ENCODE measurements around the gene PXDN. TPM values are rescaled to one million over a fixed set of nuclear protein-coding genes. Genes with fewer than 3 reads are reported as not detected.
"Not testable (repeated sequence)": the region's sequence is repeated elsewhere in the genome, so short reads cannot be mapped to it uniquely, and the experiment has no call there.

Gene PXDN
- total RNA-seq, 4 donors from 2014 or later, result 7.0 to 9.5 (median 9.4) TPM

GRCh38 chr2:1705557-1706076, 38.7 kb downstream of the PXDN start:
- TF ChIP-seq CTCF (IDR thresholded peaks at IDR 0.05) (no peak), EP300 (IDR thresholded peaks at IDR 0.05) (no peak), POLR2AphosphoS5 (IDR thresholded peaks at IDR 0.05) (no peak), POLR2A (IDR thresholded peaks at IDR 0.05) (no peak)
- Histone ChIP-seq H3K9me3 (no peaks in the 10 kb centered on the region), H3K36me3 (no peaks in the 10 kb centered on the region), H3K27ac (no peak overlapping the region), H3K27me3 (no peaks in the 10 kb centered on the region), H3K4me3 (no peak overlapping the region), H3K4me1 (peaks cover 29% of the 10 kb centered on the region)
- DNase-seq (ENCODE audit: low spot score in 2 of 2), result no peak
- 100% methylated on average over 4 of the region's 21 CpGs for WGBS

GRCh38 chr2:1704631-1705556, 39.4 kb downstream of the PXDN start:
- WGBS, result 58% methylated on average over 12 of the region's 18 CpGs
- Histone ChIP-seq H3K4me3 (no peak overlapping the region), H3K27ac (no peak overlapping the region), H3K4me1 (peaks cover 29% of the 10 kb centered on the region), H3K9me3 (no peaks in the 10 kb centered on the region), H3K36me3 (no peaks in the 10 kb centered on the region), H3K27me3 (no peaks in the 10 kb centered on the region)
- no peak for TF ChIP-seq EP300 (IDR thresholded peaks at IDR 0.05)
- no peak for TF ChIP-seq CTCF (IDR thresholded peaks at IDR 0.05)
- TF ChIP-seq POLR2AphosphoS5 (IDR thresholded peaks at IDR 0.05), result no peak
- TF ChIP-seq POLR2A (IDR thresholded peaks at IDR 0.05), result no peak
- DNase-seq (ENCODE audit: low spot score in 2 of 2), result no peak

- Histone ChIP-seq H3K27ac (no peak overlapping the region), H3K36me3 (no peaks in the 10 kb centered on the region), H3K9me3 (no peaks in the 10 kb centered on the region), H3K27me3 (no peaks in the 10 kb centered on the region), H3K4me3 (no peak overlapping the region), H3K4me1 (peaks cover 10% of the 10 kb centered on the region)
- 81% methylated on average over 4 of the region's 7 CpGs for WGBS
- TF ChIP-seq POLR2A (IDR thresholded peaks at IDR 0.05) (no peak), POLR2AphosphoS5 (IDR thresholded peaks at IDR 0.05) (no peak), EP300 (IDR thresholded peaks at IDR 0.05) (no peak), CTCF (IDR thresholded peaks at IDR 0.05) (no peak)
- DNase-seq (ENCODE audit: low spot score in 2 of 2), result no peak
Observed at GRCh38 chr2:1702186-1702565, 42.1 kb downstream of the PXDN start.

GRCh38 chr2:1701556-1702185, 42.6 kb downstream of the PXDN start:
- no peak for DNase-seq (ENCODE audit: low spot score in 2 of 2)
- TF ChIP-seq EP300 (IDR thresholded peaks at IDR 0.05), result no peak
- no peak for TF ChIP-seq POLR2A (IDR thresholded peaks at IDR 0.05)
- no peak for TF ChIP-seq POLR2AphosphoS5 (IDR thresholded peaks at IDR 0.05)
- no peak for TF ChIP-seq CTCF (IDR thresholded peaks at IDR 0.05)
- Histone ChIP-seq H3K4me3 (no peak overlapping the region), H3K4me1 (peaks cover 9% of the 10 kb centered on the region), H3K9me3 (no peaks in the 10 kb centered on the region), H3K36me3 (no peaks in the 10 kb centered on the region), H3K27ac (no peak overlapping the region), H3K27me3 (no peaks in the 10 kb centered on the region)
- 79% methylated on average over 20 of the region's 20 CpGs for WGBS

- H3K9me3 ChIP-seq, result no peaks in the 10 kb centered on the region
- 91% methylated on average over 7 of the region's 9 CpGs for WGBS
- no peaks in the 10 kb centered on the region for H3K27me3 ChIP-seq
- H3K4me1 ChIP-seq, result peaks cover 9% of the 10 kb centered on the region
- no peak for DNase-seq (ENCODE audit: low spot score in 2 of 2)
- TF ChIP-seq CTCF (IDR thresholded peaks at IDR 0.05), result no peak
- no peak for TF ChIP-seq EP300 (IDR thresholded peaks at IDR 0.05)
- no peak for TF ChIP-seq POLR2A (IDR thresholded peaks at IDR 0.05)
- TF ChIP-seq POLR2AphosphoS5 (IDR thresholded peaks at IDR 0.05), result no peak
- H3K4me3 ChIP-seq, result no peak overlapping the region
- no peak overlapping the region for H3K27ac ChIP-seq
- no peaks in the 10 kb centered on the region for H3K36me3 ChIP-seq
Observed at GRCh38 chr2:1701020-1701419, 43.3 kb downstream of the PXDN start.

GRCh38 chr2:1700427-1700826, 43.9 kb downstream of the PXDN start:
- WGBS, result 96% methylated on average over 10 of the region's 10 CpGs
- H3K4me3 ChIP-seq; DNase-seq (ENCODE audit: low spot score in 2 of 2); H3K9me3 ChIP-seq; H3K36me3 ChIP-seq; H3K4me1 ChIP-seq; H3K27me3 ChIP-seq; H3K27ac ChIP-seq: not testable (repeated sequence)

All from suprapubic skin (tissue), 4 donors.